IMR-90 (cell line): ENCODE results near the gene FAIM2. TPM values are rescaled to one million over a fixed set of nuclear protein-coding genes. Genes with fewer than 3 reads are reported as not detected.

ENCODE experiments used
- ATAC-seq: fragments of 200-7000 bp; cut with Tn5 transposase; 2 replicates; pipeline ENCODE4 v1.9.1; 2020; ENCODE audit warnings: low read depth, mild to moderate bottlenecking, moderate library complexity
- BruUV-seq: library from RNA; stranded (reverse); fragments of 400-500 nt; replicated peaks from 2 replicates; lab custom pipeline; 2021; lab: Mats Ljungman, UMichigan
- CTCF ChIA-PET: fragments of 300-600 bp; formaldehyde crosslinking; extraction: SDS; loops from one replicate; lab custom pipeline; 2021; ENCODE audit warnings: antibody characterized with exemption; lab: Yijun Ruan, JAX
- POLR2A ChIA-PET: fragments of 300-600 bp; sonication (Branson Sonifier 250); formaldehyde crosslinking; loops from one replicate; lab custom pipeline; 2022; ENCODE audit warnings: antibody characterized with exemption; ENCODE audit not compliant: unreplicated experiment; lab: Charles Lee
- DNase-seq: peaks from one replicate; pipeline ENCODE4 v3.0.0; 2013
- H2AFZ ChIP-seq: replicated peaks from 2 replicates; pipeline ENCODE3; 2013; ENCODE audit warnings: low read length, mild to moderate bottlenecking; ENCODE audit not compliant: poor library complexity
- H2AK5ac ChIP-seq: 2 replicates; pipeline ENCODE4 v1.6.1; 2013; ENCODE audit warnings: low read depth, low read length, inconsistent platforms
- H2AK9ac ChIP-seq: replicated peaks from 2 replicates; pipeline ENCODE3; 2013; ENCODE audit warnings: mild to moderate bottlenecking, low read depth, low read length, moderate library complexity; ENCODE audit not compliant: poor library complexity
- H2BK120ac ChIP-seq: 2 replicates; pipeline ENCODE4 v1.6.1; 2013; ENCODE audit warnings: low read depth, low read length, inconsistent platforms
- H2BK15ac ChIP-seq: 3 replicates; pipeline ENCODE4 v1.6.1; 2013; ENCODE audit warnings: low read depth, low read length, inconsistent platforms
- H2BK20ac ChIP-seq: 2 replicates; pipeline ENCODE4 v1.6.1; 2013; ENCODE audit warnings: low read depth, mild to moderate bottlenecking, inconsistent platforms, low read length, moderate library complexity
- H2BK5ac ChIP-seq: 2 replicates; pipeline ENCODE4 v1.6.1; 2013; ENCODE audit warnings: mild to moderate bottlenecking, low read depth, low read length, inconsistent platforms; ENCODE audit not compliant: poor library complexity, severe bottlenecking
- H3K14ac ChIP-seq: replicated peaks from 2 replicates; pipeline ENCODE4 v1.6.1; 2013; ENCODE audit warnings: low read depth, low read length, inconsistent platforms
- H3K18ac ChIP-seq: 2 replicates; pipeline ENCODE4 v1.6.1; 2013; ENCODE audit warnings: low read depth, low read length, control low read depth
- H3K23ac ChIP-seq: 2 replicates; pipeline ENCODE4 v1.6.1; 2013; ENCODE audit warnings: low read depth, low read length, inconsistent platforms
- H3K27ac ChIP-seq: 2 replicates; pipeline ENCODE4 v1.5.1; 2013; ENCODE audit warnings: mild to moderate bottlenecking, control low read depth, low read length; ENCODE audit not compliant: insufficient read depth
- H3K27me3 ChIP-seq: 2 replicates; pipeline ENCODE4 v1.6.1; 2013; ENCODE audit warnings: low read length; ENCODE audit not compliant: control insufficient read depth, insufficient read depth
- H3K36me3 ChIP-seq: 2 replicates; pipeline ENCODE4 v1.6.1; 2013; ENCODE audit warnings: low read length, mixed read lengths; ENCODE audit not compliant: control insufficient read depth, insufficient read depth
- H3K4ac ChIP-seq: 2 replicates; pipeline ENCODE4 v1.6.1; 2013; ENCODE audit warnings: low read depth, low read length, inconsistent platforms
- H3K4me1 ChIP-seq: 2 replicates; pipeline ENCODE4 v1.6.1; 2013; ENCODE audit warnings: low read length, mixed read lengths; ENCODE audit not compliant: control insufficient read depth, insufficient read depth
- H3K4me2 ChIP-seq: 2 replicates; pipeline ENCODE4 v1.6.1; 2013; ENCODE audit warnings: low read depth, mild to moderate bottlenecking, control low read depth, low read length, moderate library complexity
- H3K4me3 ChIP-seq: 2 replicates; pipeline ENCODE4 v1.5.1; 2013; ENCODE audit warnings: low read depth, mild to moderate bottlenecking, control low read depth, low read length, moderate library complexity; ENCODE audit not compliant: insufficient read depth
- H3K56ac ChIP-seq: 2 replicates; pipeline ENCODE4 v1.6.1; 2013; ENCODE audit warnings: low read length, inconsistent platforms; ENCODE audit not compliant: insufficient read depth; ENCODE audit errors: extremely low read depth
- H3K79me1 ChIP-seq, 2 experiments: 2 replicates each; pipeline ENCODE4 v1.6.1; 2013; ENCODE audit warnings: low read length in 2 of 2, inconsistent platforms in 1 of 2, low read depth in 1 of 2
- H3K9ac ChIP-seq: 2 replicates; pipeline ENCODE4 v1.6.1; 2013; ENCODE audit warnings: low read depth, low read length, control low read depth
- H3K9me1 ChIP-seq: 2 replicates; pipeline ENCODE4 v1.6.1; 2013; ENCODE audit warnings: low read length, inconsistent platforms; ENCODE audit not compliant: insufficient read depth
- H3K9me3 ChIP-seq: 2 replicates; pipeline ENCODE4 v1.6.1; 2013; ENCODE audit warnings: low read length; ENCODE audit not compliant: control insufficient read depth, insufficient read depth
- H4K20me1 ChIP-seq: 2 replicates; pipeline ENCODE4 v1.6.1; 2013; ENCODE audit warnings: low read length, inconsistent platforms; ENCODE audit not compliant: insufficient read depth
- H4K5ac ChIP-seq: 2 replicates; pipeline ENCODE4 v1.6.1; 2013; ENCODE audit warnings: mild to moderate bottlenecking, low read depth, low read length, control low read depth
- H4K8ac ChIP-seq, 2 experiments: 2 replicates each; pipeline ENCODE4 v1.6.1; 2013; ENCODE audit warnings: low read depth in 2 of 2, low read length in 2 of 2, control low read depth in 1 of 2, inconsistent platforms in 1 of 2
- H4K91ac ChIP-seq: 2 replicates; pipeline ENCODE4 v1.6.1; 2013; ENCODE audit warnings: low read depth, low read length, inconsistent platforms; ENCODE audit not compliant: insufficient read depth
- BHLHE40 ChIP-seq: fragments of 150-350 bp; IDR thresholded peaks from 2 replicates; pipeline ENCODE4 v1.6.1; 2016; ENCODE audit warnings: mild to moderate bottlenecking, low read depth, low read length
- CEBPB ChIP-seq: IDR thresholded peaks from 2 replicates; pipeline ENCODE4 v1.6.1; 2012; ENCODE audit warnings: low read depth, low read length, improper control_type of control experiment
- CHD1 ChIP-seq: IDR thresholded peaks from 2 replicates; pipeline ENCODE4 v1.6.1; 2012; ENCODE audit warnings: low read depth, low read length, improper control_type of control experiment
- FOS ChIP-seq: fragments of 150-350 bp; IDR thresholded peaks from 2 replicates; pipeline ENCODE4 v1.6.1; 2016; ENCODE audit warnings: low read depth, low read length
- MAFK ChIP-seq: IDR thresholded peaks from 2 replicates; pipeline ENCODE4 v1.6.1; 2012; ENCODE audit warnings: low read depth, low read length, improper control_type of control experiment
- MAZ ChIP-seq: IDR thresholded peaks from 2 replicates; pipeline ENCODE4 v1.6.1; 2012; ENCODE audit warnings: low read depth, mild to moderate bottlenecking, low read length, improper control_type of control experiment, moderate library complexity, borderline replicate concordance
- MXI1 ChIP-seq: IDR thresholded peaks from 2 replicates; pipeline ENCODE4 v1.6.1; 2012; ENCODE audit warnings: low read depth, mild to moderate bottlenecking, low read length, moderate library complexity, borderline replicate concordance
- NFE2L2 ChIP-seq: fragments of 150-350 bp; IDR thresholded peaks from 2 replicates; pipeline ENCODE4 v1.6.1; 2016; ENCODE audit warnings: low read depth, mild to moderate bottlenecking, low read length
- RAD21 ChIP-seq: IDR thresholded peaks from 2 replicates; pipeline ENCODE4 v1.6.1; 2012; ENCODE audit warnings: low read length, improper control_type of control experiment
- RCOR1 ChIP-seq: IDR thresholded peaks from 2 replicates; pipeline ENCODE4 v1.6.1; 2012; ENCODE audit warnings: mild to moderate bottlenecking, low read length, improper control_type of control experiment; ENCODE audit not compliant: insufficient replicate concordance
- SMC3 ChIP-seq: fragments of 150-350 bp; IDR thresholded peaks from 2 replicates; pipeline ENCODE4 v1.6.1; 2016; ENCODE audit warnings: low read depth, mild to moderate bottlenecking, antibody characterized with exemption, low read length, moderate library complexity
- WGBS, 2 experiments: methylation state at CpG; one replicate each; pipeline versions ENCODE4 v1.1.5 to v1.1.7; 2013; ENCODE audit warnings: missing lambda C conversion rate in 2 of 2; ENCODE audit not compliant: insufficient read length in 1 of 2; ENCODE audit errors: extremely low coverage in 2 of 2; 5-methylcytosine and 5-hydroxymethylcytosine counted together
- dilution Hi-C: fragments of 300-500 bp; cut with HindIII; formaldehyde crosslinking; loops from one replicate; pipeline ENCODE4 v1.14.3; 2018; ENCODE audit warnings: low sequenced_read_pairs; ENCODE audit not compliant: unreplicated experiment
- in situ Hi-C: fragments of 300-500 bp; cut with MboI; formaldehyde crosslinking; loops from 3 replicates; pipeline ENCODE4 v1.14.3; 2019; ENCODE audit warnings: low sequenced_read_pairs, inconsistent platforms, mixed read lengths
- intact Hi-C: fragments of 100-400 bp; cut with micrococcal nuclease; formaldehyde crosslinking; loops from 2 replicates; pipeline ENCODE4 v1.10.0; 2022
- polyA plus RNA-seq, 3 experiments: library from polyadenylated mRNA; depleted of rRNA; stranded (reverse); fragments of >200 nt; gene quantifications; 2 replicates each; pipeline ENCODE4 v1.2.3, GENCODE V29; 2012; ENCODE audit warnings: low replicate concordance in 1 of 3
- total RNA-seq: library from RNA; depleted of rRNA; stranded (reverse); fragments of >200 nt; gene quantifications from 2 replicates; pipeline ENCODE4 v1.2.3, GENCODE V29; 2012
- TF ChIP-seq, protein P1 (sequence below): fragments of 150-350 bp; IDR thresholded peaks from 2 replicates; pipeline ENCODE4 v1.6.1; 2017; ENCODE audit warnings: mild to moderate bottlenecking, antibody characterized with exemption, low read length, low read depth

Gene FAIM2
- total and polyA plus RNA-seq, 2 of the 4 experiments (the other 2 are of a cell fraction): 0.72 to 5.3 TPM

DNA sequence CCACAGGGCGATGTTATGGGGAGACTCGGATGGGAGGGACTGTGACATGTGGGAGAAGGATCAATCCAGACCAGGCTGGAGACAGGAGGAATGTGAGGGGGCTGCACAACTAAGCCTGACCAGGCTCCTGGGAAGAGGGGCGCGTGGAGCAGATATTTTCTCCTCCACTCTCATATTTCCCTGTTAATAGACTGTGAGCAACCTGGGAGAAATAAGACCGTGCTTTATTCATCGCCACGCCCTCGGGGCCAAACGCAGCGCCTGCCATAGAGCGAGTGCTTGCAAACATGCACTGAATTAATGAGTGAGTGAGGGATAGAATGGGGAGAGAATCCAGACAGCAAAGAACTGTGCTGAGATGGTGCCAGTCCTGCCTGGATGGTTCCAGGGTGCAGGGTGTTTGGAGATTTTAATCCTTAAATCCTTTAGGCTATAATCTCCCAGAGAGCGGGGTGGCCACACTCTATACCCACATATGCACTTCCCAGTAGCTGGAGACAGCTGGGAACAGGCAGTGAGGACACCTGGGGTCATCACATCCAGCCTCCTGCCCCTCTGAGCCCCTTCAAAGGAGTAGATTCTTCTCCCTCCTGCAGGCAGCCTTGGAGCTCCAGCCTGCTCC is 13.6 kb upstream of the FAIM2 start:
- no peak overlapping the region for H4K5ac ChIP-seq
- intact Hi-C loops: no loop called here
- H3K9ac ChIP-seq: no peak overlapping the region
- dilution Hi-C loops: no loop called here
- H3K9me1 ChIP-seq: 0 out of 2 replicates have a peak, but pooled peaks cover 5% of the 10 kb centered on the region
- H3K27me3 ChIP-seq: peaks cover 17% of the 10 kb centered on the region
- in situ Hi-C loops: no loop called here
- no CpG with 5 or more reads among the region's 12 CpGs for WGBS, 2 experiments
- H3K4me3 ChIP-seq: no peak overlapping the region
- no peak overlapping the region for H3K23ac ChIP-seq
- no peak overlapping the region for H2AK9ac ChIP-seq
- H3K79me1 ChIP-seq: no peaks in the 10 kb centered on the region; a peak in 1 of 4 replicates
- H3K9me3 ChIP-seq: no peaks in the 10 kb centered on the region
- H2BK20ac ChIP-seq: no peak overlapping the region
- no peaks in the 10 kb centered on the region for H3K36me3 ChIP-seq
- H3K18ac ChIP-seq: no peak overlapping the region
- no peak overlapping the region for H3K27ac ChIP-seq
- no peak overlapping the region for H2AK5ac ChIP-seq
- H2BK5ac ChIP-seq: no peak overlapping the region
- no peak overlapping the region for H3K4ac ChIP-seq
- no peaks in the 10 kb centered on the region for H3K4me1 ChIP-seq
- H4K8ac ChIP-seq: no peak overlapping the region
- ChIA-PET CTCF (no interaction called here), POLR2A (no interaction called here)
- no peak overlapping the region for H3K14ac ChIP-seq
- H4K20me1 ChIP-seq: no peaks in the 10 kb centered on the region
- TF ChIP-seq, protein P1, sequence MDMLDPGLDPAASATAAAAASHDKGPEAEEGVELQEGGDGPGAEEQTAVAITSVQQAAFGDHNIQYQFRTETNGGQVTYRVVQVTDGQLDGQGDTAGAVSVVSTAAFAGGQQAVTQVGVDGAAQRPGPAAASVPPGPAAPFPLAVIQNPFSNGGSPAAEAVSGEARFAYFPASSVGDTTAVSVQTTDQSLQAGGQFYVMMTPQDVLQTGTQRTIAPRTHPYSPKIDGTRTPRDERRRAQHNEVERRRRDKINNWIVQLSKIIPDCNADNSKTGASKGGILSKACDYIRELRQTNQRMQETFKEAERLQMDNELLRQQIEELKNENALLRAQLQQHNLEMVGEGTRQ: no peak
- TF ChIP-seq NFE2L2 (no peak), CEBPB (no peak), BHLHE40 (no peak), RCOR1 (no peak), MXI1 (no peak), SMC3 (no peak), FOS (no peak), CHD1 (no peak), MAFK (no peak), MAZ (no peak), RAD21 (no peak)
- H2BK15ac ChIP-seq: no peak overlapping the region
- no peak overlapping the region for H4K91ac ChIP-seq
- ATAC-seq (no peak), DNase-seq (no peak)
- H3K56ac ChIP-seq: no peak overlapping the region
- no peak overlapping the region for H3K4me2 ChIP-seq
- BruUV-seq: no TSS peak
- no peak overlapping the region for H2BK120ac ChIP-seq
- no peak overlapping the region for H2AFZ ChIP-seq
